SHP77 treated with DMSO at 0.1 percent for 48 hours (cell line): ENCODE measurements around the gene SLC49A3.

Experiments used
- DNase-seq: peaks from one replicate; lab custom pipeline; 2025; lab: John Stamatoyannopoulos, UW

Gene SLC49A3

GRCh38 chr4:632926-633325, 56.0 kb downstream of the SLC49A3 start:
- DNase-seq, result no peak

GRCh38 chr4:632196-632790, 56.7 kb downstream of the SLC49A3 start:
- DNase-seq, result no peak
